HEK293T (cell line): Measurements from ENCODE around the gene TNNI3K.

Experiments
- BHLHE40 ChIP-seq: fragments of 450-650 bp; IDR thresholded peaks from 2 replicates; pipeline ENCODE4 v1.6.1; 2016; ENCODE audit warnings: mild to moderate bottlenecking, moderate library complexity, borderline replicate concordance
- FOXA1 ChIP-seq: fragments of 450-650 bp; IDR thresholded peaks from 2 replicates; pipeline ENCODE4 v1.6.1; 2016; ENCODE audit warnings: mild to moderate bottlenecking
- FOXK2 ChIP-seq: fragments of 450-650 bp; IDR thresholded peaks from 2 replicates; pipeline ENCODE4 v1.6.1; 2016; ENCODE audit warnings: mild to moderate bottlenecking
- NFRKB ChIP-seq: fragments of 450-650 bp; IDR thresholded peaks from 2 replicates; pipeline ENCODE4 v1.6.1; 2016; ENCODE audit warnings: mild to moderate bottlenecking, moderate library complexity
- SP1 ChIP-seq: fragments of 450-650 bp; IDR thresholded peaks from 2 replicates; pipeline ENCODE4 v1.6.1; 2017
- SUZ12 ChIP-seq: fragments of 450-650 bp; IDR thresholded peaks from 2 replicates; pipeline ENCODE4 v1.6.1; 2016; ENCODE audit warnings: mild to moderate bottlenecking
- ZNF384 ChIP-seq: fragments of 450-650 bp; IDR thresholded peaks from 2 replicates; pipeline ENCODE4 v1.6.1; 2016
- TF ChIP-seq, protein P1 (sequence below): fragments of 450-650 bp; IDR thresholded peaks from 2 replicates; pipeline ENCODE4 v1.6.1; 2016

DNA sequence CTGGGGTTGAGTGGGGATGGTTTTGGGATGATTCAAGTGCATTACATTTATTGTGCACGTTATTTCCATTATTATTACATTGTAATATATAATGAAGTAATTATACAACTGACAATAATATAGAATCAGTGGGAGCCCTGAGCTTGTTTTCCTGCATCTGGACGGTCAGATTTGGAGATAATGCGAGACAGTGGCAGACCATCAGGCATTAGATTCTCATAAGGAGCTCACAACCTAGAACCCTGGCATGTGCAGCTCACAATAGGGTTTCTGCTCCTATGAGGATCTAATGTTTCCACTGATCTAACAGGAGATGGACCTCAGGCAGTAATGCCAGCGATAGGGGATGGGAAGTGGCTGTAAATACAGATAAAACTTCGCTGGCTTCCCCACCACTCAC, 355.1 kb downstream of the TNNI3K start:
- TF ChIP-seq SP1 (no peak), BHLHE40 (no peak), SUZ12 (no peak), ZNF384 (no peak), NFRKB (no peak), FOXK2 (no peak), FOXA1 (no peak)
- TF ChIP-seq, protein P1, sequence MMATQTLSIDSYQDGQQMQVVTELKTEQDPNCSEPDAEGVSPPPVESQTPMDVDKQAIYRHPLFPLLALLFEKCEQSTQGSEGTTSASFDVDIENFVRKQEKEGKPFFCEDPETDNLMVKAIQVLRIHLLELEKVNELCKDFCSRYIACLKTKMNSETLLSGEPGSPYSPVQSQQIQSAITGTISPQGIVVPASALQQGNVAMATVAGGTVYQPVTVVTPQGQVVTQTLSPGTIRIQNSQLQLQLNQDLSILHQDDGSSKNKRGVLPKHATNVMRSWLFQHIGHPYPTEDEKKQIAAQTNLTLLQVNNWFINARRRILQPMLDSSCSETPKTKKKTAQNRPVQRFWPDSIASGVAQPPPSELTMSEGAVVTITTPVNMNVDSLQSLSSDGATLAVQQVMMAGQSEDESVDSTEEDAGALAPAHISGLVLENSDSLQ = no peak
